ENCODE results near the gene FCHO1.
"Not testable (repeated sequence)": the region's sequence is repeated elsewhere in the genome, so short reads cannot be mapped to it uniquely, and the experiment has no call there.

The FCHO1 gene

GRCh38 chr19:17796013-17796837, 44.9 kb downstream of the FCHO1 start:
- DNase-seq = no peak

GRCh38 chr19:17796838-17797423, 45.7 kb downstream of the FCHO1 start:
- no peak for DNase-seq

- DNase-seq = peak; percentile 64 to 72
Observed at GRCh38 chr19:17797424-17798201, 46.3 kb downstream of the FCHO1 start.

GRCh38 chr19:17798599-17798998, 47.3 kb downstream of the FCHO1 start:
- DNase-seq = not testable (repeated sequence)

GRCh38 chr19:17802137-17802858, 51.0 kb downstream of the FCHO1 start:
- DNase-seq = no peak

GRCh38 chr19:17803264-17803896, 52.1 kb downstream of the FCHO1 start:
- no peak for DNase-seq

GRCh38 chr19:17805427-17805826, 54.1 kb downstream of the FCHO1 start:
- no peak for DNase-seq

GRCh38 chr19:17806945-17807344, 55.7 kb downstream of the FCHO1 start:
- DNase-seq = no peak

GRCh38 chr19:17807731-17808316, 56.5 kb downstream of the FCHO1 start:
- no peak for DNase-seq

- DNase-seq = no peak
Observed at GRCh38 chr19:17811103-17811502, 59.8 kb downstream of the FCHO1 start.

- DNase-seq = no peak
Observed at GRCh38 chr19:17811681-17812080, 60.4 kb downstream of the FCHO1 start.

GRCh38 chr19:17812099-17812498, 60.8 kb downstream of the FCHO1 start:
- DNase-seq = no peak

- DNase-seq = no peak
Observed at GRCh38 chr19:17817668-17818363, 66.5 kb downstream of the FCHO1 start.

GRCh38 chr19:17821190-17821589, 69.9 kb downstream of the FCHO1 start, which contains the start of gene INSL3:
Gene INSL3, minus strand, starts transcription at chr19:17821519. Its CDS starts 13 bp downstream, at chr19:17821506.
- no peak for DNase-seq

GRCh38 chr19:17824339-17824738, 73.1 kb downstream of the FCHO1 start:
- DNase-seq = no peak

- DNase-seq = no peak
Observed at GRCh38 chr19:17826508-17827056, 75.3 kb downstream of the FCHO1 start.

- DNase-seq = no peak
Observed at GRCh38 chr19:17829855-17830566, 78.7 kb downstream of the FCHO1 start.

- DNase-seq = peak; percentile 61 to 66
Observed at GRCh38 chr19:17830567-17831418, 79.5 kb downstream of the FCHO1 start.

GRCh38 chr19:17831419-17831888, 80.2 kb downstream of the FCHO1 start:
- DNase-seq = no peak

Measured in stimulated activated CD4-positive, alpha-beta T cell treated with anti-CD3 and anti-CD28 coated beads, Interleukin-2, amount 100 ng/mL, for 24 hours (primary cell).